GM04504 (cell line): ENCODE data around the gene DOCK9.
"Not testable (repeated sequence)": the region's sequence is repeated elsewhere in the genome, so short reads cannot be mapped to it uniquely, and the experiment has no call there.

ENCODE experiments used
- DNase-seq: peaks from one replicate; pipeline ENCODE4 v3.0.0-alpha.2; 2012; ENCODE audit warnings: low read depth

The DOCK9 gene

GRCh38 chr13:98917116-98917515 lies 60.7 kb downstream of the DOCK9 start:
- DNase-seq = no peak

DNA sequence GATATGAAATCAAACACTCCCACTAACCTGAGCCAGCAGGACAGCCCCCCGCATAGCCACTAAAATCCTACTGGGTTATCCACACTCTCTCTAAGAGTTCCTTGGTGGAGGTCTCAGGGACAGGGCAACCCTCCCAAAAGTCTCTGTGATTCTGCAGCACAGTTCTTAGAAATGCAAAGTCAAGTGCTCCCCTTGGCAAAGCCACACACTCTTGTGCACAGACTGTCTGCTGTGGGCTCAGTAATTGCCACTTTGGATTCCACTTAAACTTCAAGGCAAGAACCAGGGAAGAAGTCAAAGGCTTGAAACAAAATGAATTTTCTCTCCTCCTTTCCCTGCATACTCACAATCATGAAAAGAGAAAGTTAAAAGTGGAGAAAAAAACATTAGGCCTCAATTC lies 61.5 kb downstream of the DOCK9 start:
- no peak for DNase-seq

DNA sequence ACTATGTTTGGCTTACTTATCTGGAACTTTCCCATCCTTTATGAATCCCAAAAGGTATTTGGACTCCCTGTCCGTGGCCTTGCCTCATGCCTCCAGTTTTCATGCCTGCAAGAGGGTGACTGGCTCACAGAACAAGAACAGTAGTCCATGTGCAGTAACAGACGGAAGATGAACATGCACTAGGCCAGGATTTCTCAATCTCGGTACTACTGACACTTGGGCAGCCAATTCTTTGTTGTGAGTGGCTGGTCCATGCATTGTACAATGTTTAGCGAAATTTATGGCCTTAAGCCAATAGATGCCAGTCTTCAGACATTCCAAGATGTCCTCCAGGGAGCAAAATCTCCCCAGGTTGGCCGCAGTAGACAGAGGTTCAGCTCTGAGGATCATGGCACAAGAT lies 61.9 kb downstream of the DOCK9 start:
- DNase-seq = no peak

GRCh38 chr13:98915563-98915962 lies 62.3 kb downstream of the DOCK9 start:
- DNase-seq = no peak

DNA sequence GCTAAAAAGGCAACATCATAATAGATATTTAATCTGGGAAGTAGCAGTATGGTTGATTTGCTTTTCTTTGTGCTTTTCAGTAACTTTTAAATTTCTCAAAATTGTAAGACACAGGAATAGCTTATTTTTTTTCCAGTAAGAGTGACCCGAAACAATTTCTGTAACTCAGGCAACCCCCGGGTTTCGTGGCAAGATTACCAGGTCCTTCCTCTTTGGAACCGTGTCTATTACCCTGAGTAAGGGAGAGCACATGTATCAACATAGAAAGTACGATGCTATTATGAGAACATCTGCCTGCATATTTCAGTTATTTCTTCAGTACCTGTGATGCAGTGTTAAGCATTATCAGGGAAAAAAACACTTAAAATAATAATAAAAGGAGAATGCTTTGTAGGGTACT lies 64.1 kb downstream of the DOCK9 start:
- DNase-seq = no peak

DNA sequence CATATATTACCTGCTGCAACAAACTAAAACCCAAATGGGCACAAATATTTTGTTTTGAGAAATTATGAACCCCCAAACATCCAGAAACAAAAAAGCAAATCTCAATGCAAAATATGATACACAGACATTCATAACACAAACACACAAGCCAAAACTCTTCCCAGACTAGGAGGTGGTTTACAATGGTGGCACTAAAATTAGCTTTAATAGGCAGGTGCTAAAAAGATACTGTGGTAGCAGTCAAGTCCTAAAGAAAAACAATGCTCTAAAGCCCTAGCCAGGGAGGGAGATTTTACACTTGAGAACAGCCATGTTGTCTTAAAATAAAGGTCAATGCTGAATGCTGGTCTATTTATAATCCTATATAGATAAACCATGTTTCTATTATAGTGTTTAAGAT lies 65.0 kb downstream of the DOCK9 start:
- no peak for DNase-seq

DNA sequence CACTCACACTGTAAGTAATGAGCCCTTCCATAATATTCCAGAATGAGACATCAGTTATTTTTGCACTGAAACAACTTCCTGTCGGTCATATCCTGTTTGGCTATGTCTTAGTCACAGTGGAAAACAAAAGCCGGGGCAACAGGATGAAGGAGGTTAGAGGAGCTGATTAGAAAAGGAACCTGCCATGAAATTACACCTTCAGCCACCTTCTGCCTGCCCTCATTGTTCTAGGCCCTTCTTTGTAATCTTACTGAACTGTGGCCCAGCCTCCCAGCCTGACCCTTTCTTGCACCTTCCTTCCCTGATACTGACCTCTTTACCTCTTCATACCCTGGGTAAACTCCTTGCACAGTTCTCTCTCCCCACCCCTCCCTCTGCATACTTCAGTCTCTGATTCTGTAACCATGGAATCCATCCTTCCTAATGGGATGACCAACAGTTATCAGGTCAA lies 67.3 kb downstream of the DOCK9 start:
- peak; percentile 29 for DNase-seq

- no peak for DNase-seq
Observed at GRCh38 chr13:98909016-98909415, 68.8 kb downstream of the DOCK9 start.

DNA sequence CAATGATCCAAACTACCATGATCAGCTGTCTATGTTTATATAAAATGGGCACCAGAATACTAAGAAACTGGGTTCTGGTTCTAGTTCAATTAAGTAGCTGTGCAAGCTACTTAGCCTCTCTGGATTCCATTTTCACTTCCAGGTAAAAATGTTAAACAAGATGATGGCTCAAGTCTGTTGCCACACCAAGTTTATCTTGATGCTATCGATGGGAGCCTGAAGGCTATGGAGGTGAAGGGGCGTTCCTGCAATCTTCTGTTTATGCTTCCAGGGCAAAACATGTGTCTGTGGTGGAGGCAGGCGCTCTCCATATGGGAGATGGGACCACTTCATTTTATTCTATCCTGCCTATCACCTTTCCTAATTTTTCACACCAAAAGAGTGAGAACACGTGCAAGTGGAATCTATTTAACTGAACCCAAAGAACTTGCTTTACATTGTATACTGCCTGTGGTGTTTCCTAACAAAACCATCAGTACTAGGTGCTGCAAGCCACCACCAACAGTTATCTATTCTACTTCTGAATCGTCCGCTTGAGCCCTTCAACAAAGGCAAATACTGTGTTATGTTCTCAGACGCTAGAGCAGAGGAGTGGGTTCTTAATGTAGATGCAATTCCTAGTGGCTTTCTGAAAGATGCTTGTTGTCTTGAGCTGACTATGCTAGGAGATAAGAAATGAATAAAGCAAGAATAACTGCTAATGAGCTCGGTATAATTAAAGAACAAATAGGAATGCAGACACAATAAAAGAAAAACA lies 70.9 kb downstream of the DOCK9 start:
- no peak for DNase-seq

DNA sequence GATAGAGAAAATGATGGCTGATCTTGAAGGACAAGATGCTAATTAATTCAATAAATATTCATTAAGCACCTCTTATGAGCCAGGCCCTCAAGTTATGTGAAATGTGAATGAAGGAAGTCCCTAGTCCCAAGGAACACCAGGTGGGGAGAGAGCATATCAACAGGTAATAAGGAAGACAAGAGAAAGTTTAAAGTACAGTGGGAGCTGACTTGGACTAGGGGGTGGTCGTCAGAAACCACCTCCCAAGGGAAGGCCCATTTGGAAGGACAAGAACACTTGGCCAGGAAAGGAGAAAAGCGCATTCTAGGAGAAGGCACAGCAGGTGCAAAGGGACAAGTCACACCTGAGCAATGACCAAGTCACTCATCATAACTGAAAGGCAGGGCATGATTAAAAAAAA lies 72.7 kb downstream of the DOCK9 start:
- no peak for DNase-seq

DNA sequence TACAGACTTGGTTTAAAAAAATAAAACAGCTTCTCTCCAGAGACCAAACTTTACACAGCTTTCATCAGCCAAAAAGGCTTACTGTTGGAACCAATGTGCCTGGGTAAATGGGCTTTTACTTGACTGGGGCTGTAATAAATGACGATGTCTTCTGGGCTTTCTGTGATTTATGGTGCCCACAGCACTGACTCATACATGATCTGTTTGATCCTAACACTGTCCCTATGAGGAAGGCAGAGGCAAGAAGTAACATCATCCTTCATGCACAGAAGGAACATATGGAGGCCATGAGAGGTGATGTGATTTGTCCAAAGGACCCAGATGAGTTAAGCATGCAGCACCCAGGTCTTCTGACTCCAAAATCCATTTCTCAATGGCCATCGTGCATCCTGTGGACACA lies 77.4 kb downstream of the DOCK9 start:
- DNase-seq = peak; percentile 13

DNA sequence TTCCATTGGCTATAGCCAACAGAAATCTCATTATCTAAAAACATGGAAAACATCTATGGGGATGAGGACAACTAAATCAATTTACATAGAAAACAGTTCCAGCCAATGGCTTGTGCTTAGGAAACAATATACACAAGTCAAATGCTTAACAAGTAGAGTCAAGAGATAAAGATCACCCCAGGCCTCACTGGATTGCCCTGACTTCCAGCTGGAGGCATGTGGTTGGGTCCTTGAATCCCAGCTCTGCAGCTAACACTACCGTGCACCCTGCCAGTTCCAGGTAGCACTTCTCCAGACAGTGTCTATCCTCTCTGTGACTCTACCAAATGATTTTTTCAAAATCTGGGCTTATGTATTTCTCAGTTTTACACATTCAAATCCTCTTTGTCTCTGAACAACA lies 80.2 kb downstream of the DOCK9 start:
- no peak for DNase-seq

- DNase-seq = no peak
Observed at GRCh38 chr13:98896868-98897144, 81.1 kb downstream of the DOCK9 start.

DNA sequence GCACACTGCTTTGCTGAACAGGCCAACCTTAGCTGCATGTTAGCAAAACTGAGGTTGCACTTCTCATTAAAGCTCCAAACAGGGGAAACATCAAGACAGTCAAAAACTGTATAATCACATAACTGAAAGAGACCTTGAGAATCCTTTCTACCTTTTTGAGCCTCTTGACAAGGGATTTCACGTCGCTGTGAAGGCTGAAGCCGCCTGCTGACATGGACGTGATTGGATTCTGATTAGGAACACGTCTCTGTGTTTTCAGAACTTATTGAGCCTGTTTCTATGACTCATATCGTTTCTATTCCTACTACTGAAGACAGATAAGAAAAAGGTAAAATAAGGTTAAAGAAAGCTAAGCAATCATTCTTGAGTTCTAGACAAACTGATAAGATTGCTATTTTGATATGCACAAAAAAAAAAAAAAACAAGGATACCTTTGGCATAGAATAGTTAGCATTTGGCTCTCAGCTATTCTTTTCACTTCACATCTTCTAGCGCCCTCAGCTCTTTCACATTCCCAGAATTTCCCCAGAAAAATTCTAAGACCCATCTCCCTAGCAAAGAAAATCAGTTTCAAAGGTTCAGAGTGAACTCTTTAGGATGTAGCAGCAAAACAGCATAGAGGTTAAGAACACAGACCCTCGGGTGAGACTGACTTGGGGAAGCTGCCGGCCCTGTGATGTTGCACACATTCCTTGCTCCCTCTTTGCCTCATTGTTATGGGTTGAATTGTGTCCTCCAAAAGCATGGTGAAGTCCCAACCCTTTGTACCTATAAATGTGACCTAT lies 81.6 kb downstream of the DOCK9 start:
- DNase-seq = no peak

- not testable (repeated sequence) for DNase-seq
Observed at GRCh38 chr13:98894814-98895213, 83.0 kb downstream of the DOCK9 start.

DNA sequence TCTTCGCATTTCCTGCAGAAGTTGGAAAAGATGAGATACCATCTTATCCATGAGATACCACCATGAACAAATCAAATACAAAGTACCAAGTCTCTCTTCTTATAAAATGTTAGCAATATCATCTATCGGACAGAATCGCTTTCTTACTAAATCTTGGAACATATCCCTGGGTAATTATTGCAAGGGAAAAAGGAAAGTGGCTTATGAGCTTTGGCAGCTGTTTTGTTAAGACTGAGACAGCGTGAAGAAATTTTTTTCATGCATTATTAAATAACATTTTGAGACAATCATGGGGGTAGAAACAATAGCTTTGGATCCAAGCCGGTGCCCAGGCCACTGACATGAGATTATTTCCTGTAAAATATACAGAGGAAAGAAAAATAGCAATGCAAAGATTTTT lies 84.5 kb downstream of the DOCK9 start:
- DNase-seq = no peak

DNA sequence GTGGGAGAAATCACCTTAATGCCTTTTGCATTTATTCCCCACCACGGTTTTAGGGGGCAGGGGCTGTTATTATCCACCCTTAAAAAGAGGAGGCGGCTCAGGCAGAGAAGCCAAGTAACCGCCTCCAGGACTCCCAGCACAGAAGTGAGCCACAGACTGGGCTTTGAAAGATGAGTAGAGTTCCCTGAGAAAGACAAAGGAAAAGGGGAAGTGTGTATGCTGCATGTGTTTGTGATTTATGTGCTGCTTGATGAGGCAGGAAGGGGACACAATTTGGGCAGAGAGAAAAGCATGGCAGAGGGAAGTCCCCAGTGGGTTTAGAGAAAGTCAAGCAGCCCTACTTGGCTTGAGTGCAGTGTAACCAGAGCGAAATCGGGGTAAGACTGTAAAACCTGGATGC lies 85.0 kb downstream of the DOCK9 start:
- no peak for DNase-seq

DNA sequence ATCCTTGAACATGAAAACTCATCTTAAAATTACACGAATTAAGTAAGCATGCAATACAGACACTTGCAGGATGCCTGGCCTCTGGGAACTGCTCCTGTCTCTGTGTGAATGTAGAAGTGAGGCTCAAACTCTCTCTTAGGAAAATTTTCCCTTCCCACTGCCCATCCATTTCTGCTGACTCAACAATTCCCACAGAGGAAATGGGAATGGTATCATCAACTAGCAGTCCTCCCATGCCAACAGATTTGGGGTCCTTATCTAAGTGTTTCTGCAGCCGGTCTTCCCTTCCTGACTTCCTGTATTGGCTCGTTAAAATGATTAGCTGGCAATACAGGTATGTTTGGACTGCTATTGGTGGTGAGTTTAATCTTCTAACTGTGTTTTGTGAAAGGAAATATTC lies 85.8 kb downstream of the DOCK9 start:
- DNase-seq = no peak

- no peak for DNase-seq
Observed at GRCh38 chr13:98890925-98891324, 86.9 kb downstream of the DOCK9 start.

GRCh38 chr13:98890186-98890585 lies 87.7 kb downstream of the DOCK9 start:
- peak; percentile 90 for DNase-seq

- DNase-seq = no peak
Observed at GRCh38 chr13:98889419-98890085, 88.3 kb downstream of the DOCK9 start.

- no peak for DNase-seq
Observed at GRCh38 chr13:98888890-98889279, 89.0 kb downstream of the DOCK9 start.

- DNase-seq = no peak
Observed at GRCh38 chr13:98888222-98888889, 89.5 kb downstream of the DOCK9 start.
